Dendritic cell treated with granulocyte-macrophage colony-stimulating factor and Interleukin-4, amounts not matched to agents 40 ng/mL and 50 ng/mL, for 4 days (primary cell): Measurements from ENCODE around the gene TFDP2.
"Not testable (repeated sequence)": the region's sequence is repeated elsewhere in the genome, so short reads cannot be mapped to it uniquely, and the experiment has no call there.

Experiments
- H3K27ac Mint-ChIP-seq: one replicate; pipeline ENCODE4 v1.8.0; 2022; ENCODE audit warnings: mild to moderate bottlenecking, mixed read lengths
- H3K27me3 Mint-ChIP-seq: one replicate; pipeline ENCODE4 v1.8.0; 2022; ENCODE audit warnings: mild to moderate bottlenecking, mixed read lengths
- H3K36me3 Mint-ChIP-seq: one replicate; pipeline ENCODE4 v1.8.0; 2022; ENCODE audit warnings: low read depth, mixed read lengths
- H3K4me1 Mint-ChIP-seq: one replicate; pipeline ENCODE4 v1.8.0; 2022; ENCODE audit warnings: low read depth, mixed read lengths
- H3K4me3 Mint-ChIP-seq: one replicate; pipeline ENCODE4 v1.8.0; 2022; ENCODE audit warnings: mild to moderate bottlenecking, moderate library complexity, mixed read lengths
- H3K9me3 Mint-ChIP-seq: one replicate; pipeline ENCODE4 v1.8.0; 2022; ENCODE audit warnings: mixed read lengths
- intact Hi-C: fragments of 100-400 bp; cut with micrococcal nuclease; formaldehyde crosslinking; loops from one replicate; pipeline ENCODE4 v1.15.0; 2022

TFDP2 gene

DNA sequence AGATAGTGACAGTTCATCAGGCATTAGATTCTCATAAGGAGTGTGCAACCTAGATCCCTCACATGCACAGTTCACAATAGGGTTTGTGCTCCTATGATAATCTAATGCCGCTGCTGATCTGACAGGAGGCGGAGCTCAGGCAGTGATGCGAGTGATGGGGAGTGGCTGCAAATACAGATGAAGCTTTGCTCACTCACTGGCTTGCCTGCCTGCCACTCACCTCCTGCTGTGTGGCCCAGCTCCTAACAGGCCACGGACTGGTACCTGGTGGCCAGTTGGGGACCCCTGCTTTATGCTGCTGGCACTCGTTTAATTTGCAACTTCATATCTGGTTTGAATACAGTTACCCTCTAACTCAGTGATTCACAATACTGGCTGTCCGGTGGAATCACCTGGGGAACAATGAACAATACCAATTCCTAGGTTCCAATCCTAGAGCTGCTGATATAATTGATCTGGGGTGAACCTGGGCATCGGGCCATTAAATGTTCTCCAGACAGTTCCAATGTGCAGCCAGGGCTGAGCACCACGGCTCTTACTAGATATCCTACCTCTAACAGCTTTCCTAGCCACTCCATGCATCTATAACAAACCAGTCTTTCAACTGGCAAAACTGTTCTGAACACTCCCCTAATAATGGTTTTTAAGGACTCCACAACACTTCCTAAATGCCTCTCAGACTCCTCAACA lies 141.5 kb downstream of the TFDP2 start:
- H3K27ac Mint-ChIP-seq: no peak overlapping the region
- no peaks in the 10 kb centered on the region for H3K9me3 Mint-ChIP-seq

DNA sequence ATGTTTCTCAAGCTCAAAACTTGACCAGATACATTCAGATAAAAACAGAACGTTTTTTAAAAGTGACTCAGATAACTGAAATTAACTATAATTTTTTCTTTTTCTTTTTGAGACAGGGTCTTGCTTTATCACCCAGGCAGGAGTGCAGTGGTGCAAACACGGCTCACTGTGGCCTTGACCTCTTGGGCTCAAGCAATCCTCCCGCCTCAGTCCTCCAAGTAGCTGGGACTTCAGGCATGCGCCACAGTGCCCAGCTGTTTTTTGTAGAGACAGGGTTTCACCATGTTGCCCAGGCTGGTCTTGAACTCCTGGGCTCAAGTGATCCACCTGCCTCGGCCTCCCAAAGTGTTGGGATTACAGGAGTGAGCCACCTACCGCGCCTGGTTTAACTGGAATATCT lies 144.4 kb downstream of the TFDP2 start:
- intact Hi-C loops, H3K4me3 Mint-ChIP-seq, H3K9me3 Mint-ChIP-seq, H3K27ac Mint-ChIP-seq, H3K27me3 Mint-ChIP-seq, H3K36me3 Mint-ChIP-seq, H3K4me1 Mint-ChIP-seq: not testable (repeated sequence)

More for the DNA sequence above, 141.5 kb downstream of the TFDP2 start:
- Mint-ChIP-seq H3K27me3 (no peaks in the 10 kb centered on the region), H3K36me3 (no peaks in the 10 kb centered on the region), H3K4me3 (no peak overlapping the region), H3K4me1 (no peaks in the 10 kb centered on the region)
- intact Hi-C loops: no loop called here

DNA sequence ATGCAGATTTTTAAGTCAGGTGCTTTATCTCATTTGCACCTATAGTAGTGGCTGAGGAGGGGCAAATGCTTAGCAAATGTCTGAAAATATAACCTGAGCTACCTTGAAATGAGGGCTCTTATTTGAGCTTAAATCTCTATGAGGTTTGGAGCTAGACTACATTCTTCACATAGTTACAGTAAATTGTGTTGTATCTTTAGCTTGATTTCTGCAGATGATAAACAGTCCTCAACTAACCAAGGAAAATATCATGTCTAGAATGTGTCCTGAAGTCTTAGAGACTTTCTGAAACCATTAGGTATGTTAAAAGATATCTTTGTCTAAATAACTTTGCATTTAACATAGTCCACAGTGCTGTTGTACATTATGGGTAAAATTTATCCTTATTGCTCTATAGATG lies 145.3 kb downstream of the TFDP2 start:
- Mint-ChIP-seq H3K4me1 (no peaks in the 10 kb centered on the region), H3K36me3 (no peaks in the 10 kb centered on the region), H3K9me3 (no peaks in the 10 kb centered on the region), H3K27me3 (no peaks in the 10 kb centered on the region), H3K4me3 (no peak overlapping the region), H3K27ac (no peak overlapping the region)
- intact Hi-C loops: no loop called here

DNA sequence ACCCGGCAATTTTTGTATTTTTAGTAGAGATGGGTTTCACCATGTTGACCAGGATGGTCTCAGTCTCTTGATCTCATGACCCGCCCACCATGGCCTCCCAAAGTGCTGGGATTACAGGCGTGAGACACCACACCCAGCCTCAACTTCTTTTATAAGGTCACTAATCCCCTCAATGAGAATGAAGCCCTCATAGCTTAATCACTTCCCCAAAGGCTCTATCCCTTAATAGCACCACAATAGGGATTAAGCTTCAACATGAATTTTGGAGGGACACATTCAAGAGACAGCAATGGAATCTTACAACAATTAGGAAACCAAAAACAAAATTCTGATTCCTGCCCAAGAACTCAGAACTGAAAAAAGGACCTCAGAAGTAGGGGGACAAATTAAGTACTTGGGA lies 146.1 kb downstream of the TFDP2 start:
- no peak overlapping the region for H3K4me3 Mint-ChIP-seq
- no peaks in the 10 kb centered on the region for H3K36me3 Mint-ChIP-seq
- H3K27ac Mint-ChIP-seq: no peak overlapping the region
- intact Hi-C loops: no loop called here
- no peaks in the 10 kb centered on the region for H3K9me3 Mint-ChIP-seq
- H3K27me3 Mint-ChIP-seq: no peaks in the 10 kb centered on the region
- H3K4me1 Mint-ChIP-seq: no peaks in the 10 kb centered on the region

DNA sequence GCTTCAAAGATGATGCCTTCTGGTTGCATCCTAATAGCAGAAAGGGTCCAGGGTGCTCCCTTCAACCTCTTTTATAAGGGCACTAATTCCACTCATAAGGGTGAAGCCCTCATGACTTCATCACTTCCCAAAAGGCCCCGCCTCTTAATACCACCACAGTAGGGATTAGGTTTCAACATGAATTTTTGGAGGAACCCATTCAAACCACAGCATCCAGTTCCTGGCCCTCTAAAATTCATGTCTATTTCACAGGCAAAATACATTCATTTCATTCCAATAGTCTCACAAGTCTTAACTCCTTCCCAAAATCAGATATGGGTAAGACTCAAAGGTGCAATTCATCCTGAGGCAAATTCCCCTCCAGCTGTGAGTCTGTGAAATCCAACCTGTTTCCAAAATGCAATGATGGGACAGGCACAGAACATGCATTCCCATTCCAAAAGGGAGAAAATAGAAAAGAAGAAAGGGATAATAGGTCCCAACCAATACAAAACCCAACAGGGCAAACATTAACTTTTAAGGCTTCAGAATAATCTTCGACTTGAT lies 148.9 kb downstream of the TFDP2 start:
- intact Hi-C loops: no loop called here
- H3K4me3 Mint-ChIP-seq: no peak overlapping the region
- no peak overlapping the region for H3K27ac Mint-ChIP-seq
- no peaks in the 10 kb centered on the region for H3K27me3 Mint-ChIP-seq
- H3K36me3 Mint-ChIP-seq: no peaks in the 10 kb centered on the region
- no peaks in the 10 kb centered on the region for H3K4me1 Mint-ChIP-seq
- H3K9me3 Mint-ChIP-seq: no peaks in the 10 kb centered on the region

DNA sequence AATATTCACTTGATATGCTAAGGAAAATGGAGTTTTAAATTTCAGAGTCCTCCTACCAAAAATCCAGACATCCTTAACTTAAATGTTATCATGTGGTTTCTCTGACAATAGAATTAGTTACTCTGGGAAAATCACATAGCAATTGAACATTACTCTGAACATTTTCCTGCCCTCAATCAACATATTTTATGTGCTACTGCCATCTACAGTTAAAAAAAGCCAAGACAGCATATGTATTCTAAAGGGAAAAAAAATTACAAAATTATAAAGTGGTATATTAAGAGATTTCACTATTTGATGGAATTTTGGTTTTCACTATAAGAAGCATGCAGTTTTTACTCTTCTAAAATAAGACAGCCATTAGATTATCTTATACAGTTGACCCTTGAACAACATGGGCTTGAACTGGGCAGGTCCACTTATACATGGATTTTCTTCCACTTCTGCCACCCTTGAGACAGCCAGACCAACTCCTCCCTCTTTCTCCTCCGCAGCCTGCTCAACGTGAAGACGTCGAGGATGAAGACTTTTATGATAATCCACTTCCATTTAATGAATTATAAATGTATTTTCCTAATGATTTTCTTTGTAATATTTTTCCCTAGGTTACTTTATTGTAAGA lies 150.6 kb downstream of the TFDP2 start:
- H3K4me3 Mint-ChIP-seq: no peak overlapping the region
- H3K9me3 Mint-ChIP-seq: no peaks in the 10 kb centered on the region
- no peaks in the 10 kb centered on the region for H3K36me3 Mint-ChIP-seq
- no peaks in the 10 kb centered on the region for H3K4me1 Mint-ChIP-seq
- no peak overlapping the region for H3K27ac Mint-ChIP-seq
- H3K27me3 Mint-ChIP-seq: no peaks in the 10 kb centered on the region
- intact Hi-C loops: no loop called here

DNA sequence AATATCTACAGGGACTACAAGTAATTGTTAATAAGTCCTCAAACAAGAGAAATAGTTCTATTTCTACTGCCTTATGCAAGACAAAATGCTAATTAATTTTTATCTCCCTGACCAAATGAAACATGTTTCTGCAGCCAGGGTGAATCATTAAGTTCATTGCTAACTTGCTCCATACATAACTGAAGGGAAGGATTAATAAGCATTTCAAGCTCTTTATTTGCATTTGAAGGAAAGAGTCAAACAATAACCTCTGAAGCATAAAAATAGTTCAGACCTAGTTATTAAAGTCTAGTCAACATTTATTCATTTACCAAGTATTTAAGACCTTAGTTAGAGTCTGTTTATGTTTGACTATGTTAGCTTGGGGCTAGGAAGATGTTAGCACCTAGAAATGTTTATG lies 152.9 kb downstream of the TFDP2 start:
- Mint-ChIP-seq H3K4me3 (no peak overlapping the region), H3K27ac (no peak overlapping the region), H3K9me3 (no peaks in the 10 kb centered on the region), H3K4me1 (peaks cover 9% of the 10 kb centered on the region), H3K36me3 (no peaks in the 10 kb centered on the region), H3K27me3 (no peaks in the 10 kb centered on the region)
- intact Hi-C loops: no loop called here

DNA sequence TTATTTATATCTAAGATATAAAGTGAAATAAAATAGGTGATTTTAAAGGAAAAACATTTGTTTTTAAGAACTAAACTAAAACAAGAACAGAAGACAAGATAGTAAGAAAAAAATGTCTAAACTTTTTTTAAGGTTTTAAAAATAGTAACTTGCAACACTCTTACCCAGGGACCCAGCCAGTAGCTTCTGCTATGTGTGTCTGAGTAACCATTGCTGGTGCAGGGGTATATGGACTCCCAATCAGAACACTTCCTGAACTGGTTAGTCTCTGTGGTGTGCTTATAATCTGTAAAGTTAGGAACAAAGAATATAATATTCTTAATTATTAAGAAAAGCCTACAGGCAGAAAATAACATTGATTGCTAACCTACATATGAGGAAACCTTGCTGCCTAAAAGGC lies 154.5 kb downstream of the TFDP2 start:
- H3K36me3 Mint-ChIP-seq: no peaks in the 10 kb centered on the region
- no peak overlapping the region for H3K27ac Mint-ChIP-seq
- H3K4me3 Mint-ChIP-seq: no peak overlapping the region
- intact Hi-C loops: no loop called here
- H3K9me3 Mint-ChIP-seq: no peaks in the 10 kb centered on the region
- no peaks in the 10 kb centered on the region for H3K27me3 Mint-ChIP-seq
- peaks cover 9% of the 10 kb centered on the region for H3K4me1 Mint-ChIP-seq

DNA sequence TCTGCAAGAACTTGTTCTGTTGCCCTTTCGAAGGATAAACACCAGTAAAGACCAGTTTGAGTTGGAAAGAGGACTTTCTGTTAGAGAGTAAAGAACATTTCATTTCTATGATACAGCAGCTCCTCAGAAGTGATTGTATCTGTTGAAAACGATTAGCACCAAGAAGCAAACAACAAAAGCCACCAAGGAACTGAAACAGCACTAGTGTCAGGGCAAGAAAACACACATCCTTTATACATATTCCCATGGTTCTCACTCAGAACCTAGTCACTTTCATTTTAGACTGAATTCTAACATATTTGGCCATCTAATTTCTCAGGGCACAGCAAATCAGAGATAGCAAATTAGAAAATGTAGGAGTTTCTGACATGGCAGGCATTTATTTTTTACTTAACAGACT lies 156.8 kb downstream of the TFDP2 start:
- H3K36me3 Mint-ChIP-seq: no peaks in the 10 kb centered on the region
- intact Hi-C loops: no loop called here
- no peak overlapping the region for H3K27ac Mint-ChIP-seq
- H3K4me1 Mint-ChIP-seq: peaks cover 9% of the 10 kb centered on the region
- H3K27me3 Mint-ChIP-seq: no peaks in the 10 kb centered on the region
- no peak overlapping the region for H3K4me3 Mint-ChIP-seq
- H3K9me3 Mint-ChIP-seq: no peaks in the 10 kb centered on the region

DNA sequence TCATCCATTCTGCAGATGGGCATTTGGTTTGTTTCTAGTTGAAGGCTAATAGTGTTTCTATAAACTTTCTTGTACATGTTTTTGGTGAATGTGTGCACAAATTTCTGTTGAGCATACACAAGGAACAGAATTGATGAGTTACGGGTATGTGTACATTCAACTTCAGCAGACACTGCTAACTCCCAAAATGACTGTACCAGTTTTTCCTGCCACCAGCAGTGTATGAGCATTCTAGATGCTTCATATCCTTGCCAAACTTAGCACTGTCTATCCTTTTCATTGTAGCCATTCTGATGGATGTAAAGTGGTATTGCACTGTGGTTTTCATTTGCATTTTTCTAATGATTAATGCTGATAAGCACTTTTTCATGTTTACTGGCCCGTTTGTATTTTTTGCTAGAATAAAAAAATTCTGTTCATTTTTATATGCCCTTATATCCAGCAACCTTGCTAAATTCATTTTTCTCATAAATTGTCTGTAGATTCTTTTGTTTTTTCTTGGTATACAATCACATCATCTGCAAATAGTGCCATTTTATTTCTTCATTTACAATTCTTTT lies 162.7 kb downstream of the TFDP2 start:
- Mint-ChIP-seq H3K4me1 (peaks cover under 1% of the 10 kb centered on the region), H3K4me3 (no peak overlapping the region), H3K9me3 (no peaks in the 10 kb centered on the region), H3K36me3 (no peaks in the 10 kb centered on the region), H3K27ac (no peak overlapping the region), H3K27me3 (no peaks in the 10 kb centered on the region)
- intact Hi-C loops: no loop called here

DNA sequence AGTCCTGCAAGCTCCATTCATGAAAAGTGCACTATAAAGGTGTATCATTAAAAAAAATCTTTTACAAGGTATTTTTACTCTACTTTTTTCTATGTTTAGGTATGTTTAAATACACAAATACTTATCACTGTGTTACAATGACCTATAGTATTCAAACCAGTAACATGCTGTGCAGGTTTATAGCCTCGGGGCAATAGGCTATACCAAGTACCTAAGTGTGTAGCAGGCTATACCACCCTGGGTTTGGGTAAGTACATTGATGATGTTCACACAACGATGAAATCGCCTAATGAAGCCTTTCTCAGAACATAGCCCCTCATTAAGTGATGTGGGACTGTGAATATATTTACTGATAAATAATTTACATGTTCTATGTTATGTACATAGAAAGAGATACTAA lies 168.3 kb downstream of the TFDP2 start:
- no peaks in the 10 kb centered on the region for H3K27me3 Mint-ChIP-seq
- H3K27ac Mint-ChIP-seq: no peak overlapping the region
- H3K9me3 Mint-ChIP-seq: no peaks in the 10 kb centered on the region
- peaks cover 7% of the 10 kb centered on the region for H3K36me3 Mint-ChIP-seq
- no peaks in the 10 kb centered on the region for H3K4me1 Mint-ChIP-seq
- intact Hi-C loops: no loop called here
- no peak overlapping the region for H3K4me3 Mint-ChIP-seq

DNA sequence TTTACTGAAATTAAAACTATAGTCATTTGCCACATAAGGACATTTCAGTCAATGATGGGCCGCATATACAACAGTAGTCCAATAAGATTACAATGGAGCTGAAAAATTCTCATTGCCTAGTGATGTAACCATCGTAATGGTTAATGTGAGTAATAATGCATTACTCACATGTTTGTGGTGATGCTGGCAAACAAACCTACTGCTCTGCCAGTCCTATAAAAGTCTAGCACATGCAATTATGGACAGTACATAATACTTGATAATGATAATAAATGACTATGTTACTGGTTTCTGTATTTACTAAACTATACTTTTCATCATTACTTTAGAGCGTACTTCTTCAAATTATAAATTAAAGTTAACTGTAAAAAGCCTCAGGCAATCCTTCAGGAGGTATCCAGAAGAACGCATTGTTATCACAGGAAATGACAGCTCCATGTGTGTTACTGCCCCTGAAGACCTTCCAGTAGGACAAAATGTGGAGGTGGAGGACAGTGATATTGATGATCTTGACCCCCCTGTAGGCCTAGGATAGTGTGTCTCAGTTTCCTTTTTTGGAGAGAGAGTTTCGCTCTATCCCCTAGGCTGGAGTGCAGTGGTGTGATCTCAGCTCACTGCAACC lies 170.2 kb downstream of the TFDP2 start:
- peaks cover 7% of the 10 kb centered on the region for H3K36me3 Mint-ChIP-seq
- no peak overlapping the region for H3K4me3 Mint-ChIP-seq
- no peaks in the 10 kb centered on the region for H3K4me1 Mint-ChIP-seq
- no peaks in the 10 kb centered on the region for H3K27me3 Mint-ChIP-seq
- no peak overlapping the region for H3K27ac Mint-ChIP-seq
- no peaks in the 10 kb centered on the region for H3K9me3 Mint-ChIP-seq
- intact Hi-C loops: no loop called here

DNA sequence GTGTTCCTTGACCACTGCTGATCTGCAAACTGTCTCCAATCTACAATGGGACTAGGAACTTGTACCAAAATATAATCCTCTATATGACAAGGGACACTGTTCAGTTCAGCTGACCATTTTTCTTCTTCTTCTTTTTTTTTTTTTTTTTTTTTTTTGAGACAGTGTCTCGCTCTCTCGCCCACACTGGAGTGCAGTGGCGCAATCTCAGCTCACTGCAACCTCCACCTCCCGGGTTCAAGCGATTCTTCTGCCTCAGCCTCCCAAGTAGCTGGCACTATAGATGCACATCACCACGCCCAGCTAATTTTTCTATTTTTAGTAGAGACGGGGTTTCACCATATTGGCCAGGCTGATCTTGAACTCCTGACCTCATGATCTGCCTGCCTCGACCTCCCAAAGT lies 174.6 kb downstream of the TFDP2 start:
- H3K9me3 Mint-ChIP-seq, H3K4me3 Mint-ChIP-seq, intact Hi-C loops, H3K27me3 Mint-ChIP-seq, H3K36me3 Mint-ChIP-seq, H3K27ac Mint-ChIP-seq, H3K4me1 Mint-ChIP-seq: not testable (repeated sequence)

DNA sequence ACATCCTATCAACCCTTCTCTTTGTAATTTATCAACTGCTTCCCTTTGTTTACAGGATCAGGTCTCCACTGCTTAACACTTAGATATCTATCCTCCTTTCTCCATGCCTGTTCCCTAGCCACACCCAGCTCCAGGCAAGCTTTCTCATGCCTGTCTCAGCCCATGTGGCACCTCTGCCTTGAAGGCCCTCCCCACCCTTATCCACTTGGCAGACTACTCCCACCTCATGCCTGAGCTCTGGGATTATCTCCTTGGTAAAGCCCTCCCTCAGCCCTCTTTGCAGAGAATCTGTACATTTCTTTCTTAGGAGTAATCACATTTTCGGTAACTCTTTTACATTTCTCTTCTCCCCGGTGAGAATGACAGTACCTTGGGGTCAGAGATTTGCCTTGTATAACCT lies 176.9 kb downstream of the TFDP2 start:
- Mint-ChIP-seq H3K27me3 (no peaks in the 10 kb centered on the region), H3K4me3 (no peak overlapping the region), H3K4me1 (no peaks in the 10 kb centered on the region), H3K36me3 (peaks cover 5% of the 10 kb centered on the region), H3K27ac (no peak overlapping the region), H3K9me3 (no peaks in the 10 kb centered on the region)
- intact Hi-C loops: no loop called here
